Measurements from ENCODE around the gene FARP1.

DNA sequence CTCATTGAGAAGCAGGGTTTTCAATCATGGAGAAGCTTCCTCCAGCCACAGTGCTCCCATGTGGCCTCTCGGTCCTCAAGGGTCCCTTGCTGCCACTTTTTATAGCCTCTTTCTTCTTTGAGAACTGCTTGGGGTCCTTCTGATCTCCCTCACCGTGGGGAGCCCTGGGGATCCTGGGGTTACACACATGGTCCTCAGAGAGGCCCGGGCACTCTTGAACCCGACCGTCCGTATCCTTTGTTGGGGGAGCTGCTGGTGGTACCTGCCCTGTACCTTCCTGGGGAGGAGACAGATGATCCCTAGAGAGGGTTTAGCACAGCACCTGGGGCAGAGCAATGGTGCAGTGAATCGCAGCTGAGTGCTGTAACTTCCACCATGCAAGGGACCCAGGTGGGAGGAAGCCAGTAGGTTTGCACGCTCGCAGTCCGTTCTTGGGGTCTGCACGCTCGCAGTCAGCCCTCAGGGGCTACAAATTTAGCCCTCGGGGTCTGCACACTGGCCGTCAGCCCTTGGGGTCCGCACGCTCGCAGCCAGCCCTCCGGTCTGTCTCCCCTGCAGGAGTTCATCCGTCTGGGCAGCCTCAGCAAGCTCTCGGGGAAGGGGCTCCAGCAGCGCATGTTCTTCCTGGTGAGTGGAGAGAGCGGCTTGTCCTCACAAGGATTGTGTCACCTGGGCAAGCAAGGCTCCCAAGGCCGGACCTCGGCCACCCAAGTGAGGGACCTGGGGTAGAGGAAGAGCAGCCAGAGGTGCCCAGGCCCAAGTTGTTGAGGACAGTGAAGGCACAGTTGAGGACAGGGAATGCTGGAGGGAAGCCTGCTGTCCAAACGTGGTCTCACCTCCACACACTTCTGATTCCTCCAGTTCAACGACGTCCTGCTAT lies 295.6 kb downstream of the FARP1 start:
- TF ChIP-seq CTCF (IDR thresholded peaks at IDR 0.05) (no peak), POLR2A (IDR thresholded peaks at IDR 0.05) (no peak)

All from body of pancreas (tissue), 4 donors.